Activated CD8-positive, alpha-beta T cell treated with anti-CD3 and anti-CD28 coated beads, Interleukin-2, amount 10 ng/mL, durations not matched to agents 7 days and 5 days (primary cell): ENCODE data around the gene CCDC33. TPM values are rescaled to one million over a fixed set of nuclear protein-coding genes. Genes with fewer than 3 reads are reported as not detected.

Source experiments
- ATAC-seq: fragments of 150-1000 bp; cut with Tn5 transposase; one replicate; pipeline ENCODE4 v1.10.0; 2021; ENCODE audit warnings: moderate library complexity
- CTCF ChIA-PET: fragments of 350-600 bp; sonication (Branson Sonifier 250); formaldehyde crosslinking; loops from one replicate; lab custom pipeline; 2021; ENCODE audit warnings: antibody characterized with exemption; lab: Charles Lee
- POLR2A ChIA-PET: fragments of 350-600 bp; sonication (Branson Sonifier 250); formaldehyde crosslinking; loops from one replicate; lab custom pipeline; 2021; ENCODE audit warnings: antibody characterized with exemption; lab: Charles Lee
- DNase-seq: peaks from one replicate; pipeline ENCODE4 v3.0.0-alpha.2; 2020
- H3K27ac Mint-ChIP-seq: one replicate; pipeline ENCODE4 v1.8.0; 2021; ENCODE audit warnings: mild to moderate bottlenecking, mixed read lengths
- H3K27me3 Mint-ChIP-seq: one replicate; pipeline ENCODE4 v1.8.0; 2021; ENCODE audit warnings: low read depth, mixed read lengths
- H3K36me3 Mint-ChIP-seq: one replicate; pipeline ENCODE4 v1.8.0; 2021; ENCODE audit warnings: low read depth, mixed read lengths
- H3K4me1 Mint-ChIP-seq: one replicate; pipeline ENCODE4 v1.8.0; 2021; ENCODE audit warnings: low read depth, mixed read lengths
- H3K4me3 Mint-ChIP-seq: one replicate; pipeline ENCODE4 v1.8.0; 2021; ENCODE audit warnings: mild to moderate bottlenecking, mixed read lengths
- H3K9me3 Mint-ChIP-seq: one replicate; pipeline ENCODE4 v1.8.0; 2022; ENCODE audit warnings: mixed read lengths; ENCODE audit not compliant: insufficient read depth
- total RNA-seq, 2 experiments: library from RNA; stranded (reverse); gene quantifications; one replicate each; pipeline ENCODE4 v1.2.3, GENCODE V29; 2021

CCDC33 gene
- total RNA-seq, 2 experiments from 2014 or later = not detected

DNA sequence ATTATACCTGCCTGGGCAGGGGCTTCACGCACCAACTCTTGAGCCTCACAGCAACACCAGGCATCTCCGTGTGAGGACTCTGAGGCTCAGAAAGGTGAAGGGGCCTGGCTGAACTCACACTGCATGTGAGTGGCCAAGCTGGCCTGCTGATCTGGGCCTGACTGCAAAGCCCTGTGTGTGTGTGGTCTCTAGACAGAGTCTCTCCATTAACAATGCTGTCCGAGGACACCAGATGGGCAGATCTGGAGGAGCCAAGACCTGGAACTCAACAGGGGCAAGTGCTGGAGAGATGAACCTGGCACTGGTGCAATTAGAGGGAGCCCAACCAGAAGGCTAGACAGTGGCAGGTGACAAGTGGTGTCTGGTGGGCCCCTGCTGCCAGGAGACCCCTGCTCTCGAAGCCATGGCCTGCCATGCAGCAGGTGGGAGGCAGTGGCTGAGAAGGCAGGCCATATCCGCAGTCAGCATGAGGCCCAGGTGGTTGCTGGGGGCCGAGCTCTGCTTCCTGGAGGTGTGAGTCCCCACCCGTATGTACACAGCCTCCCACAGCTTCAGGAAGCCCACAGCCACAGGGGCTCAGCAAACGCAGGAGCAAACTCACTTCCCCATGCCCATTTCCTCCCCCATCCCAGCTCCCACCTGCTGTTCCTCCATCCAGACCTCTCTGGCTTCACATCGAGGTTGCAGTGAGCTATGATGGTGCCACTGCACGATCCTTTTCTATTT is 92.4 kb downstream of the CCDC33 start:
- DNase-seq (peak; percentile 46), ATAC-seq (peak; percentile 69)
- H3K4me3 Mint-ChIP-seq = no peak overlapping the region
- H3K36me3 Mint-ChIP-seq = no peaks in the 10 kb centered on the region
- H3K9me3 Mint-ChIP-seq = no peaks in the 10 kb centered on the region
- ChIA-PET POLR2A (interaction anchor here (2.4 kb wide), 1 partner anchor 13 kb away, joined by 5 read pairs; no protein-coding TSS in a partner anchor), CTCF (interaction anchor here (1.6 to 4.2 kb wide), 3 partner anchors 7 to 200 kb away, joined by 5 to 19 read pairs (median 10); no protein-coding TSS in a partner anchor)
- H3K27me3 Mint-ChIP-seq = peaks cover 2% of the 10 kb centered on the region
- H3K27ac Mint-ChIP-seq = peak overlapping the region; percentile 80
- H3K4me1 Mint-ChIP-seq = peaks cover 28% of the 10 kb centered on the region

DNA sequence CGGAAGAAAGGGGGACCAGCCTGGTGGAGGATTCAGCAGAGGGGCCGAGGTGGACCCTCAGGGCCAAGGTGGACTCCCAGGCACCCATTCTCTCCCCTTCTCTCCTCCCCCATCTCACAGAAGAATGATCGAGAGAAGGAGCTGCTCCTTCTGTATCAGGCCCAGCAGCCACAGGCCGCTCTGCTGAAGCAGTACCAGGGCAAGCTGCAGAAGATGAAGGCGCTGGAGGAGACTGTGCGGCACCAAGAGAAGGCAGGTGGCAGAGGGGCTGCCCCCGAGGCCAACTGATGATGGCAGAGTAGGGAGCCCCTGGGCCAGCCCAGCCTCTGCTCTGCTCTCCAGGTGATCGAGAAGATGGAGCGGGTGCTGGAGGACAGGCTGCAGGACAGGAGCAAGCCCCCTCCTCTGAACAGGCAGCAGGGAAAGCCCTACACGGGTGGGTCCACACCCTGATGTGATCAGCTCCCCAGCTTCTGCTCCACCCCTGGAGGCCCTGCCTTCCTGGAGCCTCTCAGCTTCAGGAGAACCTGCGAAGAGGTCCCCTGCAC is 94.8 kb downstream of the CCDC33 start:
- no peak overlapping the region for H3K27ac Mint-ChIP-seq
- no peak overlapping the region for H3K4me3 Mint-ChIP-seq
- ATAC-seq = no peak
- ChIA-PET POLR2A (interaction anchor here (0.5 kb wide), 1 partner anchor 209 kb away, joined by 3 read pairs; no protein-coding TSS in a partner anchor), CTCF (interaction anchor here (1.0 to 4.2 kb wide), 3 partner anchors 10 to 282 kb away, joined by 3 to 19 read pairs (median 10); no protein-coding TSS in a partner anchor)
- DNase-seq = no peak
- H3K9me3 Mint-ChIP-seq = no peaks in the 10 kb centered on the region
- peaks cover 2% of the 10 kb centered on the region for H3K27me3 Mint-ChIP-seq
- peaks cover 28% of the 10 kb centered on the region for H3K4me1 Mint-ChIP-seq
- no peaks in the 10 kb centered on the region for H3K36me3 Mint-ChIP-seq

DNA sequence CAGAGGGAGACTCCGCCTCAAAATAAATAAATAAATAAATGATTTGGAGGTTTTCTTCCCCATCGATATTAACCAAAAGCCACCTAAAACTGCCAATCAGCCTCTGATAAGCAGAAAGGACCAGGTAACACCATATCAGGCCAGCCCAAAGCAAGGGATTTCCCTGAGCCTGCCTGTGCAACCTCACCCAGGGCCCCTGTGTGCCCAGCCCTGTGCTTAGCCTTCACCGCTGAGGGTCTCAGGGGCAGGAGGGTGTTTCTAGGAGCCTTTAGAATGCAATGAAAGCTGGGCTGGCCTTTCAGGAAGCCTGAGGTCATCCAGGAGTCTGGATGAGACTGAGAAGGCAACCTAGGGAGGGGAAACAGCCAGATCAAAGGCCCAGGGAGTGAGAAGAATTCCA is 95.9 kb downstream of the CCDC33 start:
- Mint-ChIP-seq H3K36me3 (no peaks in the 10 kb centered on the region), H3K4me1 (peaks cover 25% of the 10 kb centered on the region), H3K27me3 (peaks cover 2% of the 10 kb centered on the region), H3K4me3 (no peak overlapping the region), H3K27ac (no peak overlapping the region), H3K9me3 (no peaks in the 10 kb centered on the region)
- ChIA-PET POLR2A (no interaction called here), CTCF (interaction anchor here (4.2 kb wide), 1 partner anchor 11 kb away, joined by 19 read pairs; no protein-coding TSS in a partner anchor)
- DNase-seq = no peak
- ATAC-seq = no peak

DNA sequence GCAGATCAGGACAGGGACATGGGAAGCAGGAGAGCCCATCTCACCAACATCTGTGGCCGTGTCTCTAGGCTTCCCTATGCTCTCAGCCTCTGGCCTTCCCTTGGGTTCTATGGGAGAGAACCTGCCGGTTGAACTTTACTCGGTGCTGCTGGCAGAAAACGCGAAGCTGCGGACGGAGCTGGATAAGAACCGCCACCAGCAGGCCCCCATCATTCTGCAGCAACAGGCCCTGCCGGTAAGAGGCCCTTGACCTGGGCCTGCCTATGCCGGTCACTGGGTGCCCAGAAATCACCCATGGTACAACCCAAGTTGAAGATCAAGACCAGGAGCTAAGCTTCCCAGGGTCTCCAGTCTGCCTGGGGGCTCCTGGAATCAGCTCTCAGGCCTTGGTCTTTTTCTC is 96.5 kb downstream of the CCDC33 start:
- DNase-seq (no peak), ATAC-seq (no peak)
- Mint-ChIP-seq H3K9me3 (no peaks in the 10 kb centered on the region), H3K36me3 (no peaks in the 10 kb centered on the region), H3K27me3 (peaks cover 2% of the 10 kb centered on the region), H3K4me3 (no peak overlapping the region), H3K27ac (no peak overlapping the region), H3K4me1 (peaks cover 19% of the 10 kb centered on the region)
- ChIA-PET CTCF (no interaction called here), POLR2A (no interaction called here)

DNA sequence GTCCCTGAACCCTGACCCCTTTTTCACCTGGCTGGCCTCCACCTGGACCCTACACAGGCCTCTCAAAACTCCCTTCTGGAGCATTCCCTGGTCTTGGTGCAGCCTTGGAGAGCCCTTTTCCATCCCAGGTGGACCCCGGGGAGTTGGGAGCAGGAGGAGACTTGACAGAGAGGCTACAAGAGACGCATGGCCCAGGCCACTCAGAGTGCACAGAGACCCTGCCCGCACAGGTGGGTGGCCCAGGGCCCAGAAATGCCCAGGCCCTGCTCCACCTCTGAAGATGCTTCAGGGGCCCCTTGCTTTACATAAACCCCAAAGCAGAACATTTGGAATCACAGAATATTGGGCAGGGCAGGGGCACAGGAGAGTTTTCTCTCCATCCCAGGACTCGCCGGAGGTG is 97.0 kb downstream of the CCDC33 start:
- H3K27me3 Mint-ChIP-seq = peaks cover 2% of the 10 kb centered on the region
- ChIA-PET CTCF (no interaction called here), POLR2A (no interaction called here)
- no peaks in the 10 kb centered on the region for H3K9me3 Mint-ChIP-seq
- no peak overlapping the region for H3K4me3 Mint-ChIP-seq
- no peaks in the 10 kb centered on the region for H3K36me3 Mint-ChIP-seq
- no peak for DNase-seq
- H3K4me1 Mint-ChIP-seq = peaks cover 14% of the 10 kb centered on the region
- H3K27ac Mint-ChIP-seq = no peak overlapping the region
- no peak for ATAC-seq

DNA sequence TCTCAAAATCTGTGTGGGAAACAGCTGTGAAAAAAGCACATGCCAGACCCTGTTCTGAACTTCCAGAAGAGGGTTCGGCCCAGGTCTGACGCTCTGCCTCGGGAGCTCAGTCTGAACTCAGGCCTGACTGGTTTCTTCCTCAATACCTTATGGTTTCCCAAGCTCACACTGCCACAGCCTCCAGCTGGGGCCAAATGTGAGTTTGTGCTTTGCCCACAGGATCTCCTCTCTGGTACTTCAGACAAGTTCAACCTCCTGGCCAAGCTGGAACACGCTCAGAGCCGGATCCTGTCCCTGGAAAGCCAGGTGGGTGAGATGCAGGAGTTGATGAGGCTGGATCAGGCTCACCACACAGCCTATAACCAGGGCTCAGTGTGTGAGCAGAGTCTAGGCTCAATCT is 97.5 kb downstream of the CCDC33 start:
- ChIA-PET CTCF (no interaction called here), POLR2A (no interaction called here)
- no peak for DNase-seq
- H3K36me3 Mint-ChIP-seq = no peaks in the 10 kb centered on the region
- no peak overlapping the region for H3K27ac Mint-ChIP-seq
- H3K9me3 Mint-ChIP-seq = no peaks in the 10 kb centered on the region
- no peak overlapping the region for H3K4me3 Mint-ChIP-seq
- ATAC-seq = no peak
- peaks cover 9% of the 10 kb centered on the region for H3K4me1 Mint-ChIP-seq
- peaks cover 2% of the 10 kb centered on the region for H3K27me3 Mint-ChIP-seq

DNA sequence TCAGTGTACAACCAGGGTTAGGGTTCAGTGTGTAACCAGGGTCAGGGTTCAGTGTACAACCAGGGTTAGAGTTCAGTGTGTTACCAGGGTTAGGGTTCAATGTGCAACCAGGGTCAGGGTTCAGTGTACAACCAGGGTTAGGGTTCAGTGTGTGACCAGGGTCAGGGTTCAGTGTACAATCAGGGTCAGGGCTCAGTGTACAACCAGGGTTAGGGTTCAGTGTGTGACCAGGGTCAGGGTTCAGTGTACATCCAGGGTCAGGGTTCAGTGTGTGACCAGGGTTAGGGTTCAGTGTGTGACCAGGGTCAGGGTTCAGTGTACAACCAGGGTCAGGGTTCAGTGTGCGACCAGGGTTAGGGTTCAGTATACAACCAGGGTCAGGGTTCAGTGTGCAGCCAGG is 98.0 kb downstream of the CCDC33 start:
- DNase-seq (no peak), ATAC-seq (no peak)
- POLR2A ChIA-PET = no interaction called here
- H3K4me3 Mint-ChIP-seq = no peak overlapping the region
- peaks cover 2% of the 10 kb centered on the region for H3K27me3 Mint-ChIP-seq
- CTCF ChIA-PET = no interaction called here
- no peaks in the 10 kb centered on the region for H3K36me3 Mint-ChIP-seq
- H3K4me1 Mint-ChIP-seq = peaks cover 5% of the 10 kb centered on the region
- no peaks in the 10 kb centered on the region for H3K9me3 Mint-ChIP-seq
- H3K27ac Mint-ChIP-seq = no peak overlapping the region

DNA sequence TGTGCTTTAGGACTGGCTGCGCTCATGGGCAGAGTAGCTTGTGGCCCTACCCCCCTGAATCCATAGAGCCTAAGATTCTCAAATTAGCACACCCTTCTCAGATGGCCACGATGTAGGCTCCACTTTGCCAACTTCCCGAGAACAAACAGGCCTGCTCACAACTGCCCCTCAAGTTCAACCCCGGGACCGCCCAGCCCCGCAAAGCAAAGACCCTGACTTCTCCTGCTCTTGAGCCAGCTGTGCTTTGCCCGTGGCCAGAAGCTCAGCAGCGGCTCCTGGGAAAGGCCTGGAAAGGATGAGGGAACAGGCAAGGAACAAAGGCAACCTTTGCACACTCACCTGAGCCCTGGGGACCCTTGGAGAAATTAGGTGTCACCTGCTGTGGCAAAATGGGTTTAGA is 99.3 kb downstream of the CCDC33 start:
- Mint-ChIP-seq H3K27ac (no peak overlapping the region), H3K27me3 (peaks cover 2% of the 10 kb centered on the region), H3K4me3 (no peak overlapping the region), H3K36me3 (no peaks in the 10 kb centered on the region), H3K4me1 (no peaks in the 10 kb centered on the region), H3K9me3 (no peaks in the 10 kb centered on the region)
- CTCF ChIA-PET = no interaction called here
- DNase-seq = no peak
- POLR2A ChIA-PET = no interaction called here
- ATAC-seq = no peak

DNA sequence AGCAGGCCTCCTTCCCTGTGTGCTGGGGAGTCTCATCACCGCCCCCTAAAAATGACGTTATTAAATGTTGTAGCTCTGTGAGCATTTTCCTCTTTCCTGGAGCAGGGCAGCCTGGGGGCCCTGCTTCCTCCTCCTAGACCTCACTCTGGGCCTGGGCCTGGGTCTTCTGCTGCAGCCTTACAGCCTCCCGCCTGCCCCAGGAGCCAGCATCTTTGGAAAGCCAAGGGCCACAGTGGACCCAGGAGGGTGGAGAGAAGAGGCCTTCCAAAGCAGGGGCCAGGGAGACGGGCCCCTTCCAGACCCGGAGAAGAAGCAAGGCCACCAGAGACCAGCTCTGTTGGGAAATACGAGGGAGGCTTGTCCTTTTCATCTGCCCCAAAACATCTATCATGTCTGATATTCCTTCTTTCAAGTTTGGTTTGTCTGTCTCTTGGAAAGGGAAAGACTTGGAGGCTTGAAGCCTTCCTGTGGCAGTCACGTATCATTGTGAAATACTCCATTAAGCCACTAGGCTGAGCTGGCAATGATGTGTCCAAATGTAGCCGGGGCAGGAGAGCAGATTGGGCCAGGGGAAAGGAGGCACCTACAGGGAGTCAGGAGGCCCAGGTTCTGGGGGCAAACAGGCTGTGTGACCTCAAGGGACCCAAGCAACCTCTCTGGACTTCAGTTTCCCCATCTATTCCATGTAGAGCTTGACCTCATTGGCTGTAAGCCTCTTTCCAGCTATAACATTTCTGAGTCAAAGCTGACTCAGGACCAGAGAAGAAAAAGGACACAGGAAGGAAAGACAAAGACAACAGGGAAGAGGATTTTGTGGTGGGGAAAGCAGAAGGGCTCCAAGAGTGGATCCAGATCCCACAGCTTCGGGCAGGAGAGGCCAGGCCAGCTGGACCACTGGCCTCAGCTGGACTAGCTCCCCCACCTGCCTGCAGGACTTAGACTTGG is 100.2 kb downstream of the CCDC33 start:
- H3K27ac Mint-ChIP-seq = no peak overlapping the region
- H3K4me1 Mint-ChIP-seq = no peaks in the 10 kb centered on the region
- no peak for DNase-seq
- H3K4me3 Mint-ChIP-seq = no peak overlapping the region
- no peaks in the 10 kb centered on the region for H3K9me3 Mint-ChIP-seq
- ChIA-PET POLR2A (no interaction called here), CTCF (interaction anchor here (1.5 kb wide), 1 partner anchor 29 kb away, joined by 5 read pairs; no protein-coding TSS in a partner anchor)
- H3K27me3 Mint-ChIP-seq = peaks cover 4% of the 10 kb centered on the region
- H3K36me3 Mint-ChIP-seq = no peaks in the 10 kb centered on the region
- ATAC-seq = no peak

DNA sequence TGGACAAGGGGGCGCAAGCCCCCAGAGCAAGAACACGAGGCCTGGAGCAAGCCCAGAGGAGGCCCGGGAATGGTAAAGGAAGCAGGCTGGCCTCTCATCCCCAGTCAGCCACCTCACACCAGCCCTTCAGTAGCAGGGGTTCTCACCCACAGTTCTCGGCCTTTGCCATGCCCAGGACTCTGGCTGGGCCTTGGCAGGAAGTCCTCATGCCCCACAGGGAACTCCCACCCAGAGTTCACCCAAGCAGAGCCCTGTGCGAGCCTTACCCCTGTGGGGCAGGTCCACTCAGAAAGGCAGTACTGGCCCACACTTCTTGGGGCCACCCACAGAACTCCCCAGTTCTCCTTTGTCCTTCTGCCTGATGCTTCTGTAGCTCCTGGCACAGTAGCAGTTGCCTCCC is 101.0 kb downstream of the CCDC33 start:
- DNase-seq (no peak), ATAC-seq (no peak)
- H3K27me3 Mint-ChIP-seq = peaks cover 5% of the 10 kb centered on the region
- POLR2A ChIA-PET = no interaction called here
- H3K27ac Mint-ChIP-seq = no peak overlapping the region
- H3K36me3 Mint-ChIP-seq = no peaks in the 10 kb centered on the region
- no peak overlapping the region for H3K4me3 Mint-ChIP-seq
- H3K4me1 Mint-ChIP-seq = no peaks in the 10 kb centered on the region
- CTCF ChIA-PET = interaction anchor here (1.5 kb wide), 1 partner anchor 30 kb away, joined by 5 read pairs; no protein-coding TSS in a partner anchor
- H3K9me3 Mint-ChIP-seq = no peaks in the 10 kb centered on the region

DNA sequence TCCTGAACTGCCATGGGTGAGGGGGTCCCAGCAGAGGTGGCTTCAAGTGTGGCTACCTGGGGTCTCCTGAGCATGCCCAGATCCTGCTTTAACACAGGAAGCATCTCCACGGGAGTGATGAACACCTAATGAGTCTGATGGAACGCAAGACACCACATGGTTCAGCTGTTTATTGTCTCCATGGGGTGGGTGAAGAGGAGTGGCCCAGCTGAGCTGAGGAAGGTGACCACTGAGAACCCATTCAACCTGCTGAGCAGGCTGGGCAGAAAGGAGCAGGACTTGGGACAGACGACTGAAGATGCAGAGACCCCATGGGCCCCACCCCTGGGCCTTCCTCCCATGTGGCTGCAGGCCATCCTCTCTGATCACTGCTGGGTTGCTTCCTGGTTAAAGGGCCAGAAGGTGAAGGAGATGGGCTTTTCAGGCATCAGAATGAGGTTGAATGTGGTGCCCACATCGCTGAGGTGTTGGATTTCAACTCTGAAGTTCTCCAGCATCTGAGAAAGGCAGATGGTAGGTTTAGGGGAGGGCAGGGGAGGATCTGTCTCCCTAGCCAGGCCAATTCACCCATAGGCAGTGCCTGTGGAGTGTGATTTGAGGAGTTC is 101.6 kb downstream of the CCDC33 start:
- H3K4me1 Mint-ChIP-seq = no peaks in the 10 kb centered on the region
- H3K9me3 Mint-ChIP-seq = no peaks in the 10 kb centered on the region
- POLR2A ChIA-PET = no interaction called here
- CTCF ChIA-PET = no interaction called here
- no peak for ATAC-seq
- peaks cover 5% of the 10 kb centered on the region for H3K27me3 Mint-ChIP-seq
- no peaks in the 10 kb centered on the region for H3K36me3 Mint-ChIP-seq
- H3K27ac Mint-ChIP-seq = no peak overlapping the region
- no peak for DNase-seq
- H3K4me3 Mint-ChIP-seq = no peak overlapping the region
